Bronchial epithelial cell (primary cell): Measurements from ENCODE around the gene TCF25. TPM values are rescaled to one million over a fixed set of nuclear protein-coding genes. Genes with fewer than 3 reads are reported as not detected.

Experiments used
- DNase-seq: peaks from one replicate; pipeline ENCODE4 v3.0.0-alpha.2; 2010; ENCODE audit warnings: low read depth
- FAIRE-seq: peaks from 2 replicates; lab custom pipeline; 2011; peaks lifted over from hg19 to GRCh38; lab: Jason Lieb, UNC
- H3K27me3 ChIP-seq: 2 replicates; pipeline ENCODE4 v1.5.1; 2011; ENCODE audit warnings: low read length; ENCODE audit not compliant: control insufficient read depth, insufficient read depth
- H3K36me3 ChIP-seq: 2 replicates; pipeline ENCODE4 v1.5.1; 2011; ENCODE audit warnings: low read length; ENCODE audit not compliant: control insufficient read depth, insufficient read depth
- H3K4me3 ChIP-seq: 2 replicates; pipeline ENCODE4 v1.5.1; 2011; ENCODE audit warnings: mild to moderate bottlenecking, low read depth, low read length, control low read depth
- total RNA-seq: library from RNA; depleted of rRNA; stranded (reverse); fragments of >200 nt; gene quantifications from 2 replicates; pipeline ENCODE4 v1.2.1, GENCODE V29; 2014
- TF ChIP-seq, protein P1 (sequence below): IDR thresholded peaks from 2 replicates; pipeline ENCODE4 v1.5.1; 2011; ENCODE audit warnings: mild to moderate bottlenecking, moderate library complexity, low read length, control low read depth, inconsistent platforms; ENCODE audit not compliant: insufficient read depth, severe bottlenecking

Gene TCF25
- total RNA-seq, 1 donor from 2014 or later: 69.5 TPM

DNA sequence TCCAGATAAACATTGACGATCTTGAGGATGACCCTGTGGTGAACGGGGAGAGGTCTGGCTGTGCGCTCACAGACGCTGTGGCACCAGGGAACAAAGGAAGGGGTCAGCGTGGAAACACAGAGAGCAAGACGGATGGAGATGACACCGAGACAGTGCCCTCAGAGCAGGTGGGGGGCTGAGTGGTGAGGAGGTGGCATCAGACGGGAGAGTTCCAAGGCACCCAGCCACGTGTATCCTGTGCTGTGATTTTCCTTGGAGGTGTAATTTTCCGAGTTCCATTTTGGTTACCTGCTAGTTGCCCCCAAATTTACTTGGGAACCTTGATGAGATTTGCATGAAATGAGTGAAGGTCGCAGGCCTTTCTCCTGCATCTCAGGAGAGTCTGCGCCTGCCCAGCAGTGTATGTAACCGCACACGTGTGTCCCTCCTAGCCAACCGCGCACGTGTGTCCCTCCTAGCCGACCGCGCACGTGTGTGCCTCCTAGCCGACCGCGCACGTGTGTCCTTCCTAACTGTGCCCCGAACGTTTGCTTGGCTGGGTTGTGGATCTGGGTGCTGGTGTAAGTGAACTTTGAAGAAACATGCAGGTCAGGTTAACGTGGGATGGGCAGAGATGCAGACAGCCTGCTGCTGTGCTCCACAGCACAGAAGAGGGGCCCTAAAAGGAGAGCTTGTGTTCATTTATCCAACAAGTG is 10.1 kb downstream of the TCF25 start:
- no peak for DNase-seq
- TF ChIP-seq, protein P1, sequence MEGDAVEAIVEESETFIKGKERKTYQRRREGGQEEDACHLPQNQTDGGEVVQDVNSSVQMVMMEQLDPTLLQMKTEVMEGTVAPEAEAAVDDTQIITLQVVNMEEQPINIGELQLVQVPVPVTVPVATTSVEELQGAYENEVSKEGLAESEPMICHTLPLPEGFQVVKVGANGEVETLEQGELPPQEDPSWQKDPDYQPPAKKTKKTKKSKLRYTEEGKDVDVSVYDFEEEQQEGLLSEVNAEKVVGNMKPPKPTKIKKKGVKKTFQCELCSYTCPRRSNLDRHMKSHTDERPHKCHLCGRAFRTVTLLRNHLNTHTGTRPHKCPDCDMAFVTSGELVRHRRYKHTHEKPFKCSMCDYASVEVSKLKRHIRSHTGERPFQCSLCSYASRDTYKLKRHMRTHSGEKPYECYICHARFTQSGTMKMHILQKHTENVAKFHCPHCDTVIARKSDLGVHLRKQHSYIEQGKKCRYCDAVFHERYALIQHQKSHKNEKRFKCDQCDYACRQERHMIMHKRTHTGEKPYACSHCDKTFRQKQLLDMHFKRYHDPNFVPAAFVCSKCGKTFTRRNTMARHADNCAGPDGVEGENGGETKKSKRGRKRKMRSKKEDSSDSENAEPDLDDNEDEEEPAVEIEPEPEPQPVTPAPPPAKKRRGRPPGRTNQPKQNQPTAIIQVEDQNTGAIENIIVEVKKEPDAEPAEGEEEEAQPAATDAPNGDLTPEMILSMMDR: no peak
- H3K4me3 ChIP-seq: no peak overlapping the region
- FAIRE-seq: no peak
- no peaks in the 10 kb centered on the region for H3K27me3 ChIP-seq
- H3K36me3 ChIP-seq: peaks cover 33% of the 10 kb centered on the region

DNA sequence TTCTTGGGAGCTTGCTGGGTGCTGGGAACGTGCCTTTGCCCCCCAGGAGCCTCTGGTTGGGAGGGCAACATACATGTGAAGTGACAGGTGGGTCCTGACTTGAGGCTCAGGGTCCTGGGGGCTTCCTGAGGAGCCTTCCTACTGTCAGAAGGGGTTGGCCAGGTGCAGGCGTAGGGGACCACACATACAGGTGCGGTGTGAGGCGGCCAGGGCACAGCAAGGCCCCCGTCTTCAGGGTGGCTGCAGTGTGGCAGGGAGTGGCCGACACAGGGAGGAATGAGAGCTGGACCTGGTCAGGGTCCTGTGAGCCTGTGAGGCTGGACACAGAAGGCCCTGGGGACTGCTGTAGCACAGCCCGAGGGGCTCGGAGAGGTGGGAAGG is 10.6 kb downstream of the TCF25 start:
- Histone ChIP-seq H3K27me3 (no peaks in the 10 kb centered on the region), H3K4me3 (no peak overlapping the region), H3K36me3 (peaks cover 30% of the 10 kb centered on the region)
- DNase-seq (no peak), FAIRE-seq (no peak)
- TF ChIP-seq, protein P1: no peak

DNA sequence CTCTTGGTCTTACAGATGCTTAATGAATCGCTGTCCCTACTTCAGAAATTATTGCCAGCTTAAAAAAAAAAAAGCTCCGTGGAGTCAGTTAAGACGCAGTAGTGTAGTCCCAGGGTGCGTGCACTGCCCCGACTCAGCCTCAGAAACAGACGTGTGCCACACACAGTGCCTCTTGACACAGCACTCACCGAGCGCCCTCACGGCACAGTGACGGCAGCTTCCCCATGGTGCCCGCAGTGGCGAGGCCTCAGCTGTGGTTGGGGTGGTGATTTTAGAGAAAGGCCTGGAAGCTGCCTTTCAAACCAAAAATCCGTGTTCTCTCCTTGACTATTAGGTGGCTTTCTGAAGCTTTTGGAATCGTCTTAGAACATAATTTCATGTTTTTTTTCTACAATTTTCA is 13.9 kb downstream of the TCF25 start:
- DNase-seq: no peak
- FAIRE-seq: no peak
- H3K27me3 ChIP-seq: no peaks in the 10 kb centered on the region
- TF ChIP-seq, protein P1: no peak
- no peak overlapping the region for H3K4me3 ChIP-seq
- H3K36me3 ChIP-seq: peaks cover 38% of the 10 kb centered on the region

DNA sequence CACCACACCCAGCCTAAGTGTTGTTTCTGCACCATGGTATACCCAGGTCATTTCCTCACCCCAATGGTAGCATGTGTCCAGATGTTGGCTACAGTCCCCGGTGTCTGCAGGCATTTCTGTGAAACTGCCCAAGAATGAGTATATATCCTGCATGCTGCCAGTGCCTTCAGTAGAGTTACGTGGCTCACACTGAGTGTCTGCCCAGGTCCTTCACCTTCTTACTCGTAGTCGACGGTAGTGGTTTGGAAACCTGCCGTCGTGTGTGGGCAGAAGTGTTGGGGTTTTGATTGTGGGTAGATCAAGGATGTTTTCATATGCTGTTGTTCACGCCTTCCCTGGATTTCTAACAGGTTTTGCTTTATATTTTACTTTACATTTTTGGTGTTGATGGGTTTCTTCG is 16.8 kb downstream of the TCF25 start:
- Histone ChIP-seq H3K4me3 (no peak overlapping the region), H3K27me3 (no peaks in the 10 kb centered on the region), H3K36me3 (peaks cover 38% of the 10 kb centered on the region)
- DNase-seq: no peak
- TF ChIP-seq, protein P1: no peak
- no peak for FAIRE-seq

DNA sequence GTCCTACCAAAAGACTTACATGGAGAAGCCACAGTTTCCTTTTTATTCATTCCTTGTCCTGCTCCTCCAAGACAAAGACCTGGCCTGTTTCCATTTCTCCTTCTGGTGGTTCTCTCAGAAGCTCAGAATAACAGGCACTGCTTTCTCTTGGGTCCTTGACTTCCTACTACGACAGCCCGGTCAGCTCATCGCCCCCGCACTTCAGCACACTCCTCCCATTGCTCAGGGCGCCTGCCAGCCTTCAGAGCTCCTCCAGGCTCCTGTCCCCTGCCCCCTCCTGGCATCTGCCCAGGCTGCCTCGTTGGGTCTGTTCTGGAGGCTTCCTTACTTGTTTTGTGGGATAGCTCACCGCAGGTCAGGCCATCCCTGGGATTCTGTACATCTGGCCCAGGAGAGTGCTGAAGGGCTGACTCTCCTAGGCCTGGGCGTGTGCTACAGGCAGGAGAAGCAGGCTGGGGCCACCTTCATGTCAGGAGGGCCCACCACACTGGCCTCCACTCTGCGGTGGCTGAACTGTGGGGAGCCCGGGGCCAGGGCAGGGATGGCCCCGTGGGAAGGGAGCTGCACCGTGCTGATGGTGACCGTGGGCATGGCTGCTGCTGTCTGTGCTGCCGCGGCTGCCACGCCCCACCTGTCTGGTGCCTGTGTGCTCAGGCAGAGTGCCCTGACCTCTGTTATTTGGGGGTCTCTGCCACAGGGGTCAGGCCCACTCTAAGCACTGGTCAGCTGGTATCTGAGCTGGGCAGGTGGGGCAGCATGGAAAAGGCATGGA is 17.7 kb downstream of the TCF25 start:
- FAIRE-seq: no peak

More for the DNA sequence above, 17.7 kb downstream of the TCF25 start:
- TF ChIP-seq, protein P1: no peak
- Histone ChIP-seq H3K36me3 (peaks cover 38% of the 10 kb centered on the region), H3K27me3 (no peaks in the 10 kb centered on the region), H3K4me3 (no peak overlapping the region)
- DNase-seq: no peak
